ENCODE results near the gene GOLGA6C. TPM values are rescaled to one million over a fixed set of nuclear protein-coding genes. Genes with fewer than 3 reads are reported as not detected.
"Not testable (repeated sequence)": the region's sequence is repeated elsewhere in the genome, so short reads cannot be mapped to it uniquely, and the experiment has no call there.

Gene GOLGA6C
- total and polyA plus RNA-seq, 2 donors (not counting 1 experiment from before 2014, with no cell fraction given) = not detected

DNA sequence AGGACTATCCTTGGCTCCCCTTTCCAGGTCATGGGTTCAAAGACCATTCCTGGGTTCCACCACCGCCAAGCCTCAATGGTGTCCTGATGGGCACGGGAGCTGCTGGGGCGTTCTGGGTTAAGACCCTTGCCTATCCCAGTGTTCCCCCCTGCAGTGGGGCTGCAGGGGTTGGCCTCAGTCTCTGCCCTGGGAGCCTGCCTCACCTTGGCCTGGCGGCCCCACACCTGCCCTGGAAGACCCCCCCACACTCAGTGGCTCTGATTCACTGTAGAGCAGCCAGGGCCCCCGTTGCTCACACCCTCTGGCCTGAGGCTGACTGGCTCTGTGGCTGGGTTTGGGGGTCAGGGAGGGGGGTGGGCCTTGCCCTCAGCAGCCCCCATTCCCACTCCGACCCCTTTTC lies 34.4 kb upstream of the GOLGA6C start:
- TF ChIP-seq EZH2 (IDR thresholded peaks at IDR 0.05; ENCODE audit: borderline replicate concordance, insufficient read depth, low read depth, low read length, poor library complexity, severe bottlenecking) = no peak
- TF ChIP-seq, protein P1, sequence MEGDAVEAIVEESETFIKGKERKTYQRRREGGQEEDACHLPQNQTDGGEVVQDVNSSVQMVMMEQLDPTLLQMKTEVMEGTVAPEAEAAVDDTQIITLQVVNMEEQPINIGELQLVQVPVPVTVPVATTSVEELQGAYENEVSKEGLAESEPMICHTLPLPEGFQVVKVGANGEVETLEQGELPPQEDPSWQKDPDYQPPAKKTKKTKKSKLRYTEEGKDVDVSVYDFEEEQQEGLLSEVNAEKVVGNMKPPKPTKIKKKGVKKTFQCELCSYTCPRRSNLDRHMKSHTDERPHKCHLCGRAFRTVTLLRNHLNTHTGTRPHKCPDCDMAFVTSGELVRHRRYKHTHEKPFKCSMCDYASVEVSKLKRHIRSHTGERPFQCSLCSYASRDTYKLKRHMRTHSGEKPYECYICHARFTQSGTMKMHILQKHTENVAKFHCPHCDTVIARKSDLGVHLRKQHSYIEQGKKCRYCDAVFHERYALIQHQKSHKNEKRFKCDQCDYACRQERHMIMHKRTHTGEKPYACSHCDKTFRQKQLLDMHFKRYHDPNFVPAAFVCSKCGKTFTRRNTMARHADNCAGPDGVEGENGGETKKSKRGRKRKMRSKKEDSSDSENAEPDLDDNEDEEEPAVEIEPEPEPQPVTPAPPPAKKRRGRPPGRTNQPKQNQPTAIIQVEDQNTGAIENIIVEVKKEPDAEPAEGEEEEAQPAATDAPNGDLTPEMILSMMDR (IDR thresholded peaks at IDR 0.05) = no peak

DNA sequence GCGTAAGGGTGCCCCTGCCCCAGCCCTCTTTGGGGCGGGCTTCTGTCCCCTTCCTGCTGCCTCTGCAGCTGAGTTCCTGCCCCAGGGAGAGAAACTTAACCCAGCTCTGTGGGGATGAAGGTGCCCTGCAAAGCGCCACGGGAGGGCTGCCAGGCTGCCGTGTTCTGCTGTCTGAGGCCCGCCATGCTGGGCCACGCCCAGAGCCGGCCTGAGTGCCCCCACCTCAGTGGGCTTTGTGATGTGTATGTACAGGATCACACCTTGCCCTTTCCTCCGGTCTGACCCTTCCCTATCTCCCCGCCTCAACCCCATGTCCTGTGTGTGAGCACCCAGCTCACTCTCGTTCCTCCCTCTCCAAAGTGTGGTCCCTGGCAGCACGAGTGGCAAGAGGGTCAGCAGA lies 33.9 kb upstream of the GOLGA6C start:
- ChIA-PET POLR2A (no interaction called here), CTCF (interaction anchor here (1.9 kb wide), 1 partner anchor 181 kb away, joined by 5 read pairs; no protein-coding TSS in a partner anchor)
- Histone ChIP-seq H3K4me1 (ENCODE audit: control insufficient read depth in 2 of 2, insufficient read depth in 2 of 2, low read length in 2 of 2) (peaks cover 8 to 9% of the 10 kb centered on the region in 2 donors), H3K4me3 (ENCODE audit: control extremely low read depth in 1 of 5, extremely low read depth in 1 of 5, insufficient read depth in 1 of 5, low read depth in 2 of 5, low read length in 4 of 5) (no peak overlapping the region), H2AFZ (ENCODE audit: insufficient read depth, low read depth, low read length, poor library complexity, severe bottlenecking) (no peak overlapping the region), H4K20me1 (ENCODE audit: control insufficient read depth, insufficient read depth, low read length, poor library complexity, severe bottlenecking) (no peaks in the 10 kb centered on the region), H3K4me2 (replicated peaks; ENCODE audit: low read depth, low read length, poor library complexity, severe bottlenecking) (no peak overlapping the region), H3K27me3 (replicated peaks in 1 of 4; ENCODE audit: control extremely low read depth in 1 of 4, control insufficient read depth in 3 of 4, insufficient read depth in 4 of 4, low read length in 3 of 4) (peaks cover 0 to 4% (median 1%) of the 10 kb centered on the region in 4 experiments), H3K79me2 (ENCODE audit: control insufficient read depth, insufficient read depth, low read length) (no peaks in the 10 kb centered on the region), H3K36me3 (replicated peaks in 1 of 2; ENCODE audit: control extremely low read depth in 1 of 2, control insufficient read depth in 1 of 2, extremely low read depth in 1 of 2, insufficient read depth in 2 of 2, low read length in 1 of 2) (no peaks in the 10 kb centered on the region), H3K9me3 (ENCODE audit: control extremely low read depth in 1 of 3, control insufficient read depth in 2 of 3, insufficient read depth in 1 of 3, low read length in 2 of 3) (no peaks in the 10 kb centered on the region), H3K27ac (ENCODE audit: low read length in 2 of 2) (no peak overlapping the region), H3K9ac (ENCODE audit: low read length) (no peak overlapping the region)
- Mint-ChIP-seq H3K9me3 (ENCODE audit: insufficient read depth) (no peaks in the 10 kb centered on the region), H3K4me3 (no peak overlapping the region), H3K27ac (no peak overlapping the region), H3K4me1 (peaks cover 11% of the 10 kb centered on the region), H3K27me3 (peaks cover 3% of the 10 kb centered on the region)
- peak; percentile 4 for DNase-seq
- TF ChIP-seq, protein P1 (IDR thresholded peaks at IDR 0.05) = no peak
- intact Hi-C loops (cut with micrococcal nuclease) = no loop called here
- WGBS (ENCODE audit: insufficient coverage) = 92% methylated on average over 5 of the region's 12 CpGs
- ATAC-seq (ENCODE audit: low read depth) = no peak

More for the DNA sequence above, 34.4 kb upstream of the GOLGA6C start:
- Histone ChIP-seq H3K4me2 (replicated peaks; ENCODE audit: low read depth, low read length, poor library complexity, severe bottlenecking) (no peak overlapping the region), H3K4me1 (ENCODE audit: control insufficient read depth in 2 of 2, insufficient read depth in 2 of 2, low read length in 2 of 2) (peaks cover 12 to 13% of the 10 kb centered on the region in 2 donors), H3K4me3 (ENCODE audit: control extremely low read depth in 1 of 5, extremely low read depth in 1 of 5, insufficient read depth in 1 of 5, low read depth in 2 of 5, low read length in 4 of 5) (no peak overlapping the region), H3K9ac (ENCODE audit: low read length) (no peak overlapping the region), H3K9me3 (ENCODE audit: control extremely low read depth in 1 of 3, control insufficient read depth in 2 of 3, insufficient read depth in 1 of 3, low read length in 2 of 3) (no peaks in the 10 kb centered on the region), H3K27me3 (replicated peaks in 1 of 4; ENCODE audit: control extremely low read depth in 1 of 4, control insufficient read depth in 3 of 4, insufficient read depth in 4 of 4, low read length in 3 of 4) (peaks cover 0 to 4% (median 1%) of the 10 kb centered on the region in 4 experiments), H4K20me1 (ENCODE audit: control insufficient read depth, insufficient read depth, low read length, poor library complexity, severe bottlenecking) (no peaks in the 10 kb centered on the region), H3K36me3 (replicated peaks in 1 of 2; ENCODE audit: control extremely low read depth in 1 of 2, control insufficient read depth in 1 of 2, extremely low read depth in 1 of 2, insufficient read depth in 2 of 2, low read length in 1 of 2) (no peaks in the 10 kb centered on the region), H3K27ac (ENCODE audit: low read length in 2 of 2) (no peak overlapping the region), H3K79me2 (ENCODE audit: control insufficient read depth, insufficient read depth, low read length) (no peaks in the 10 kb centered on the region), H2AFZ (ENCODE audit: insufficient read depth, low read depth, low read length, poor library complexity, severe bottlenecking) (no peak overlapping the region)
- Mint-ChIP-seq H3K27ac (no peak overlapping the region), H3K9me3 (ENCODE audit: insufficient read depth) (no peaks in the 10 kb centered on the region), H3K4me1 (peaks cover 14% of the 10 kb centered on the region), H3K4me3 (no peak overlapping the region), H3K27me3 (peaks cover 3% of the 10 kb centered on the region)
- POLR2A ChIA-PET = interaction anchor here (0.6 kb wide), 1 partner anchor 762 kb away, joined by 3 read pairs; no protein-coding TSS in a partner anchor
- ATAC-seq (ENCODE audit: low read depth) (no peak), DNase-seq (no peak)
- CTCF ChIA-PET = interaction anchor here (1.9 kb wide), 1 partner anchor 181 kb away, joined by 5 read pairs; no protein-coding TSS in a partner anchor
- WGBS (ENCODE audit: insufficient coverage) = 100% methylated on average over 4 of the region's 6 CpGs
- intact Hi-C loops (cut with micrococcal nuclease) = no loop called here

DNA sequence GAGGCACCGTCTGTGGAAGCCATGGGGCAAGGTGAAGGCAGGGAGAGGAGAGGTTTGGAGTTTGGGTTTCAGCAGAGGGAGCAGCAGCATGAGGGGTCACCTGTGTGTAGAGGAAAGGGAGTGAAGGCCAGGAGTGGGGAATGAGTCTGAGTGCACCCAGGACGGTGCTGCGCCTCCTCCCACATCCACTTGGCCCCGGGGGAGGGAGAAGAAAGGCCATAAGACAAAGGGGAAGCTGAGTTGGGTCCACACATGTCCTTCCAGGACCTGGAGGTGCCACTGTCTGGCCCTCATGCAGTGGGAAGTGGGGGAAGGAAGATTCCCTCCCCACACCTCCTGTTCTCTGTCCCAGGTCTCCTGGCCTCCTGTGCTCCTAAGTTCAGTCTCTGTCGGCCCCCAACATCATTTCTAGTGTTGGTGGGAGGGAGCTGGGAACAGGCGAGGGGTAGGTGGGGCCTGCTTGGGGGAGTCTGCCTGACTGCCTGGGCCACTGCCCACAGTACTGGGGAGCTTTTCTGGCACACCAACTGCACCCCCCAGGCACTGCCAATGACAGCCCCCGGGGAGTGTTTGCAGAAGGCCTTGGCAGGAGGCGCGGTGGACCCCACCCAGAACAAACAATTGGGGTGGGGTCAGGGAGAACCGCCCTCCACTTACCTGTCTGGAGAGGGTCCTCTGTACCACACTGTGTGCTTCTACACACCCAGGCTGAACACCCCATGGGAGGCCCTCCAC lies 32.9 kb upstream of the GOLGA6C start:
- H3K9me3 Mint-ChIP-seq (ENCODE audit: insufficient read depth); CTCF ChIA-PET; H3K9ac ChIP-seq (ENCODE audit: low read length); H2AFZ ChIP-seq (ENCODE audit: insufficient read depth, low read depth, low read length, poor library complexity, severe bottlenecking); H3K4me2 ChIP-seq (replicated peaks; ENCODE audit: low read depth, low read length, poor library complexity, severe bottlenecking); POLR2A ChIA-PET; H3K9me3 ChIP-seq (ENCODE audit: control extremely low read depth in 1 of 3, control insufficient read depth in 2 of 3, insufficient read depth in 1 of 3, low read length in 2 of 3); H3K27ac ChIP-seq (ENCODE audit: low read length in 2 of 2); DNase-seq; ATAC-seq (ENCODE audit: low read depth); H4K20me1 ChIP-seq (ENCODE audit: control insufficient read depth, insufficient read depth, low read length, poor library complexity, severe bottlenecking); H3K4me1 ChIP-seq (ENCODE audit: control insufficient read depth in 2 of 2, insufficient read depth in 2 of 2, low read length in 2 of 2); H3K4me1 Mint-ChIP-seq; H3K27ac Mint-ChIP-seq; intact Hi-C loops (cut with micrococcal nuclease); H3K27me3 Mint-ChIP-seq; H3K27me3 ChIP-seq (replicated peaks in 1 of 4; ENCODE audit: control extremely low read depth in 1 of 4, control insufficient read depth in 3 of 4, insufficient read depth in 4 of 4, low read length in 3 of 4); H3K4me3 Mint-ChIP-seq; H3K4me3 ChIP-seq (ENCODE audit: control extremely low read depth in 1 of 5, extremely low read depth in 1 of 5, insufficient read depth in 1 of 5, low read depth in 2 of 5, low read length in 4 of 5); H3K79me2 ChIP-seq (ENCODE audit: control insufficient read depth, insufficient read depth, low read length); H3K36me3 ChIP-seq (replicated peaks in 1 of 2; ENCODE audit: control extremely low read depth in 1 of 2, control insufficient read depth in 1 of 2, extremely low read depth in 1 of 2, insufficient read depth in 2 of 2, low read length in 1 of 2): not testable (repeated sequence)
- WGBS (ENCODE audit: insufficient coverage) = 79% methylated on average over 2 of the region's 10 CpGs

Measured in B cell (primary cell).